Tibial nerve (tissue), 4 donors: Measurements from ENCODE around the gene PRDM7. TPM values are rescaled to one million over a fixed set of nuclear protein-coding genes. Genes with fewer than 3 reads are reported as not detected.
A peak's percentile ranks its signal among the peaks of the same experiment; 100 is the strongest.

Experiments
- DNase-seq, 2 donors: peaks; one replicate each; pipeline ENCODE4 v3.0.0-alpha.2; 2019; ENCODE audit warnings: low spot score in 2 of 2
- H3K27ac ChIP-seq, 4 donors: fragments of 200-600 bp; sonication (generic) in 3 of 4; one replicate each; pipeline ENCODE4 v1.5.1; 2017 to 2019; ENCODE audit warnings: mild to moderate bottlenecking in 1 of 4
- H3K27me3 ChIP-seq, 2 donors: fragments of 200-600 bp; sonication (generic) in 1 of 2; one replicate each; pipeline versions ENCODE4 v1.5.1 to v1.6.0; 2017 to 2019
- H3K36me3 ChIP-seq, 3 donors: fragments of 200-600 bp; sonication (generic); one replicate each; pipeline ENCODE4 v1.5.1; 2018 to 2019
- H3K4me1 ChIP-seq, 4 donors: fragments of 200-600 bp; sonication (generic) in 3 of 4; one replicate each; pipeline ENCODE4 v1.5.1; 2017 to 2019
- H3K4me3 ChIP-seq, 4 donors: fragments of 200-600 bp; sonication (generic) in 3 of 4; one replicate each; pipeline ENCODE4 v1.5.1; 2017 to 2019; ENCODE audit warnings: mild to moderate bottlenecking in 1 of 4, moderate library complexity in 1 of 4
- H3K9me3 ChIP-seq, 4 donors: fragments of 200-600 bp; sonication (generic) in 3 of 4; one replicate each; pipeline ENCODE4 v1.5.1; 2017 to 2019
- CTCF ChIP-seq, 5 experiments: fragments of 200-600 bp in 3 of 5; fragments of 450-650 bp in 2 of 5; sonication (generic) in 3 of 5; IDR thresholded peaks; one replicate each; pipeline ENCODE4 v1.5.1; 2016 to 2019; ENCODE audit warnings: antibody characterized with exemption in 5 of 5, mild to moderate bottlenecking in 3 of 5, moderate library complexity in 2 of 5
- EP300 ChIP-seq, 2 donors: sonication (generic); formaldehyde crosslinking; IDR thresholded peaks; one replicate each; pipeline ENCODE4 v1.6.1; 2017; ENCODE audit warnings: antibody characterized with exemption in 2 of 2, mild to moderate bottlenecking in 1 of 2
- POLR2A ChIP-seq, 2 donors: fragments of 450-650 bp; IDR thresholded peaks; one replicate each; pipeline ENCODE4 v1.6.1; 2017; ENCODE audit warnings: antibody characterized with exemption in 2 of 2, mild to moderate bottlenecking in 2 of 2, moderate library complexity in 2 of 2
- WGBS, 2 donors: methylation state at CpG; one replicate each; pipeline ENCODE4 v1.1.5; 2018; 5-methylcytosine and 5-hydroxymethylcytosine counted together
- total RNA-seq, 4 donors: library from RNA; depleted of rRNA; stranded (reverse); fragments of >200 nt; gene quantifications; one replicate each; pipeline ENCODE4 v1.1.0, GENCODE V29; 2016

PRDM7 gene
- total RNA-seq, 4 donors from 2014 or later: not detected

DNA sequence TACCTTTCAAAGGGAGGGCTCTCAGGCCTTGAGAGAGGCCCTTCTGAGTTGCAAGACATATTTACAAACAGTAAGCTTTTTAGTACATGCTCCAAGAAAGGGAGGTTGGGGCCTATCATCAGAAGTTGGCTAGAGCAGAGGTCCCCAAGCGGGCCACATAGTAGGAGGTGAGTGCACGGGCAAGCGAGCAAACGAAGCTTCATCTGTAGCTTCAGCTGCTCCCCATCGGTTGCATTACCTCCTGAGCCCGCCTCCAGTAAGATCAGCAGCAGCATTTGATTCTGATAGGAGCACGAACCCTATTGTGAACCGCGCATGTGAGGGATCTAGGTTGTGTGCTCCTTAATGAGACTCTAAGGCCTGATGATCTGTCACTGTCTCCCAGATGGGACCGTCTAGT lies 26.2 kb downstream of the PRDM7 start:
- no peak for DNase-seq
- Histone ChIP-seq H3K27me3 (peaks cover 0 to 5% of the 10 kb centered on the region in 2 donors), H3K27ac (no peak overlapping the region), H3K36me3 (no peaks in the 10 kb centered on the region), H3K9me3 (peaks cover 0 to 16% (median 2%) of the 10 kb centered on the region in 4 donors), H3K4me1 (peaks cover 0 to 20% (median 11%) of the 10 kb centered on the region in 4 donors), H3K4me3 (no peak overlapping the region)
- TF ChIP-seq CTCF (IDR thresholded peaks at IDR 0.05) (no peak), EP300 (IDR thresholded peaks at IDR 0.05) (no peak)
- WGBS, 2 donors: 84% methylated on average over 10 of the region's 10 CpGs

GRCh38 chr16:90048737-90049330 lies 28.3 kb downstream of the PRDM7 start:
- TF ChIP-seq EP300 (IDR thresholded peaks at IDR 0.05) (no peak), POLR2A (IDR thresholded peaks at IDR 0.05) (no peak), CTCF (IDR thresholded peaks at IDR 0.05) (no peak)
- peaks cover 0 to 5% of the 10 kb centered on the region in 2 donors for H3K27me3 ChIP-seq
- no peak for DNase-seq
- H3K9me3 ChIP-seq: peaks cover 0 to 2% (median 0%) of the 10 kb centered on the region in 4 donors
- no peaks in the 10 kb centered on the region for H3K36me3 ChIP-seq
- peaks cover 0 to 20% (median 11%) of the 10 kb centered on the region in 4 donors for H3K4me1 ChIP-seq
- no peak overlapping the region for H3K27ac ChIP-seq
- WGBS, 2 donors: 82 to 83% methylated on average over 19 of the region's 19 CpGs
- no peak overlapping the region for H3K4me3 ChIP-seq

GRCh38 chr16:90048347-90048722 lies 28.8 kb downstream of the PRDM7 start:
- H3K9me3 ChIP-seq: no peaks in the 10 kb centered on the region
- H3K4me1 ChIP-seq: peaks cover 0 to 20% (median 11%) of the 10 kb centered on the region in 4 donors
- H3K36me3 ChIP-seq: peaks cover 0 to 2% (median 0%) of the 10 kb centered on the region in 3 donors
- peak overlapping the region in 2 of 4 donors; percentile 42 to 58 for H3K27ac ChIP-seq
- H3K27me3 ChIP-seq: peaks cover 0 to 5% of the 10 kb centered on the region in 2 donors
- TF ChIP-seq EP300 (IDR thresholded peaks at IDR 0.05): no peak
- no peak for TF ChIP-seq POLR2A (IDR thresholded peaks at IDR 0.05)
- TF ChIP-seq CTCF (IDR thresholded peaks at IDR 0.05): no peak
- WGBS, 2 donors: 45 to 49% methylated on average over 12 of the region's 12 CpGs
- no peak for DNase-seq
- peak overlapping the region in 1 of 4 donors; percentile 16 for H3K4me3 ChIP-seq

GRCh38 chr16:90047714-90048346 lies 29.3 kb downstream of the PRDM7 start:
- WGBS, 2 donors: 28 to 33% methylated on average over 21 to 23 of the region's 59 CpGs
- H3K27ac ChIP-seq: peak overlapping the region; percentile 42 to 83 (median 74)
- peak overlapping the region; percentile 40 to 61 (median 50) for H3K4me3 ChIP-seq
- TF ChIP-seq POLR2A (IDR thresholded peaks at IDR 0.05) (no peak), EP300 (IDR thresholded peaks at IDR 0.05) (no peak), CTCF (IDR thresholded peaks at IDR 0.05) (no peak)
- DNase-seq: no peak
- peaks cover 0 to 5% of the 10 kb centered on the region in 2 donors for H3K27me3 ChIP-seq
- peaks cover 0 to 7% (median 0%) of the 10 kb centered on the region in 3 donors for H3K36me3 ChIP-seq
- no peaks in the 10 kb centered on the region for H3K9me3 ChIP-seq
- peaks cover 0 to 20% (median 11%) of the 10 kb centered on the region in 4 donors for H3K4me1 ChIP-seq
